H1 (cell line): Measurements from ENCODE around the gene COLEC12. TPM values are rescaled to one million over a fixed set of nuclear protein-coding genes. Genes with fewer than 3 reads are reported as not detected.

Source experiments
- CTCF ChIA-PET: fragments of 300-600 bp; sonication (Branson Sonifier 250); formaldehyde crosslinking; loops from one replicate; lab custom pipeline; 2021; ENCODE audit not compliant: partially characterized antibody; lab: Charles Lee
- POLR2A ChIA-PET: fragments of 300-600 bp; sonication (Branson Sonifier 250); formaldehyde crosslinking; loops from one replicate; lab custom pipeline; 2021; ENCODE audit warnings: inconsistent platforms; ENCODE audit not compliant: partially characterized antibody; lab: Charles Lee
- DNase-seq, 2 experiments: peaks; one replicate each; pipeline versions ENCODE4 v3.0.0 to v3.0.0-alpha.2; 2010 to 2022; ENCODE audit warnings: low spot score in 2 of 2, low read depth in 1 of 2, mixed read lengths in 1 of 2
- FAIRE-seq: peaks from 2 replicates; lab custom pipeline; 2011; peaks lifted over from hg19 to GRCh38; lab: Jason Lieb, UNC
- H2AFZ ChIP-seq: 2 replicates; pipeline ENCODE4 v1.8.1; 2012; ENCODE audit warnings: low read length, inconsistent platforms
- H2AK5ac ChIP-seq: 2 replicates; pipeline ENCODE4 v1.6.1; 2013; ENCODE audit warnings: low read depth, low read length
- H2BK120ac ChIP-seq: replicated peaks from 2 replicates; pipeline ENCODE3; 2013; ENCODE audit warnings: low read depth, low read length, inconsistent platforms
- H2BK12ac ChIP-seq: 2 replicates; pipeline ENCODE4 v1.6.1; 2013; ENCODE audit warnings: low read depth, low read length
- H2BK15ac ChIP-seq: 2 replicates; pipeline ENCODE4 v1.6.1; 2013; ENCODE audit warnings: low read length
- H2BK20ac ChIP-seq: 2 replicates; pipeline ENCODE4 v1.6.1; 2013; ENCODE audit warnings: low read length
- H2BK5ac ChIP-seq: 2 replicates; pipeline ENCODE4 v1.6.1; 2013; ENCODE audit warnings: low read depth, low read length
- H3K14ac ChIP-seq: 2 replicates; pipeline ENCODE4 v1.6.1; 2013; ENCODE audit warnings: inconsistent platforms; ENCODE audit not compliant: insufficient read length
- H3K18ac ChIP-seq: 2 replicates; pipeline ENCODE4 v1.6.1; 2013; ENCODE audit warnings: low read length; ENCODE audit errors: extremely low read depth
- H3K23ac ChIP-seq: 2 replicates; pipeline ENCODE4 v1.6.1; 2013; ENCODE audit warnings: inconsistent platforms; ENCODE audit not compliant: insufficient read length
- H3K23me2 ChIP-seq: 2 replicates; pipeline ENCODE4 v1.6.1; 2013; ENCODE audit warnings: low read depth, low read length
- H3K27ac ChIP-seq: 2 replicates; pipeline ENCODE4 v1.6.1; 2011; ENCODE audit warnings: low read depth, low read length, inconsistent platforms
- H3K27me3 ChIP-seq, 4 experiments: replicated peaks in 1 of 4; 1 replicate in 1 of 4; 2 replicates in 3 of 4; pipeline versions ENCODE4 v1.6.1 to v1.8.1; 2011 to 2013; ENCODE audit warnings: low read length in 3 of 4, mild to moderate bottlenecking in 3 of 4, inconsistent platforms in 2 of 4, mixed read lengths in 2 of 4, moderate library complexity in 1 of 4; ENCODE audit not compliant: control insufficient read depth in 3 of 4, insufficient read depth in 3 of 4; ENCODE audit errors: extremely low read depth in 1 of 4
- H3K36me3 ChIP-seq, 4 experiments: 2 replicates each; pipeline versions ENCODE4 v1.6.1 to v1.8.1; 2011 to 2013; ENCODE audit warnings: mild to moderate bottlenecking in 4 of 4, low read length in 3 of 4, moderate library complexity in 2 of 4, control low read depth in 1 of 4, inconsistent platforms in 1 of 4; ENCODE audit not compliant: insufficient read depth in 4 of 4, control insufficient read depth in 2 of 4
- H3K4ac ChIP-seq: replicated peaks from 2 replicates; pipeline ENCODE3; 2013; ENCODE audit warnings: low read length, low read depth, mixed read lengths, inconsistent platforms; ENCODE audit not compliant: insufficient read length
- H3K4me1 ChIP-seq, 4 experiments: replicated peaks in 1 of 4; 1 replicate in 1 of 4; 2 replicates in 3 of 4; pipeline versions ENCODE4 v1.6.1 to v1.8.1; 2011 to 2013; ENCODE audit warnings: low read length in 3 of 4, inconsistent platforms in 2 of 4, mixed read lengths in 1 of 4; ENCODE audit not compliant: insufficient read depth in 4 of 4, control insufficient read depth in 3 of 4
- H3K4me2 ChIP-seq, 2 experiments: 2 replicates each; pipeline versions ENCODE4 v1.6.1 to v1.8.1; 2011 to 2013; ENCODE audit warnings: low read depth in 2 of 2, low read length in 2 of 2, control low read depth in 1 of 2, inconsistent platforms in 1 of 2, mild to moderate bottlenecking in 1 of 2; ENCODE audit not compliant: insufficient read depth in 1 of 2
- H3K4me3 ChIP-seq, 4 experiments: fragments of 200-600, 300-600 bp in 1 of 4; sonication (generic), shearing (Covaris generic), sonication (Bioruptor Twin) in 1 of 4; 2 replicates each; pipeline versions ENCODE4 v1.5.1 to v1.8.1; 2011 to 2016; ENCODE audit warnings: low read length in 4 of 4, low read depth in 3 of 4, control low read depth in 2 of 4, inconsistent platforms in 2 of 4, mild to moderate bottlenecking in 2 of 4, mixed read lengths in 1 of 4, moderate library complexity in 1 of 4; ENCODE audit not compliant: insufficient read depth in 2 of 4; ENCODE audit errors: extremely low read depth in 1 of 4
- H3K56ac ChIP-seq: replicated peaks from 2 replicates; pipeline ENCODE3; 2013; ENCODE audit warnings: low read depth, mild to moderate bottlenecking, mixed read lengths, low read length, inconsistent platforms; ENCODE audit not compliant: insufficient read length
- H3K79me1 ChIP-seq: 2 replicates; pipeline ENCODE4 v1.6.1; 2013; ENCODE audit warnings: low read depth, low read length, control low read depth
- H3K79me2 ChIP-seq, 2 experiments: 2 replicates each; pipeline versions ENCODE4 v1.6.1 to v1.8.1; 2012 to 2013; ENCODE audit warnings: low read length in 2 of 2, mild to moderate bottlenecking in 2 of 2, inconsistent platforms in 1 of 2; ENCODE audit not compliant: insufficient read depth in 2 of 2, control insufficient read depth in 1 of 2
- H3K9ac ChIP-seq, 4 experiments: replicated peaks in 1 of 4; 1 replicate in 1 of 4; 2 replicates in 3 of 4; pipeline versions ENCODE4 v1.6.1 to v1.8.1; 2011 to 2013; ENCODE audit warnings: low read depth in 3 of 4, low read length in 3 of 4, control low read depth in 2 of 4, mild to moderate bottlenecking in 2 of 4, moderate library complexity in 2 of 4, inconsistent platforms in 1 of 4; ENCODE audit errors: extremely low read depth in 1 of 4
- H3K9me3 ChIP-seq, 2 experiments: 2 replicates each; pipeline versions ENCODE4 v1.6.1 to v1.8.1; 2012 to 2013; ENCODE audit warnings: mild to moderate bottlenecking in 2 of 2, moderate library complexity in 2 of 2, control low read depth in 1 of 2, inconsistent platforms in 1 of 2, low read depth in 1 of 2, low read length in 1 of 2, mixed read lengths in 1 of 2; ENCODE audit not compliant: insufficient read depth in 2 of 2
- H4K20me1 ChIP-seq, 2 experiments: replicated peaks in 1 of 2; 2 replicates each; pipeline versions ENCODE3 to v1.8.1; 2011 to 2013; ENCODE audit warnings: inconsistent platforms in 2 of 2, low read length in 2 of 2, mild to moderate bottlenecking in 1 of 2; ENCODE audit not compliant: insufficient read depth in 2 of 2, control insufficient read depth in 1 of 2
- H4K5ac ChIP-seq: 2 replicates; pipeline ENCODE4 v1.6.1; 2013; ENCODE audit warnings: low read length, low read depth, mixed read lengths, inconsistent platforms; ENCODE audit not compliant: insufficient read length
- H4K8ac ChIP-seq: 2 replicates; pipeline ENCODE4 v1.8.0; 2013; ENCODE audit warnings: mild to moderate bottlenecking, moderate library complexity, low read length, inconsistent platforms; ENCODE audit not compliant: insufficient read depth; ENCODE audit errors: extremely low read depth
- H4K91ac ChIP-seq: replicated peaks from 2 replicates; pipeline ENCODE3; 2013; ENCODE audit warnings: low read length, mixed read lengths, inconsistent platforms; ENCODE audit not compliant: insufficient read length
- CBX8 ChIP-seq: fragments of 300-800, 300-1000 bp; sonication (generic); IDR thresholded peaks from 2 replicates; pipeline ENCODE4 v1.7.1; 2016; ENCODE audit warnings: low read depth, low read length, borderline replicate concordance
- HDAC6 ChIP-seq: IDR thresholded peaks from one replicate; pipeline ENCODE4 v1.7.1; 2012; ENCODE audit warnings: low read depth, mild to moderate bottlenecking, inconsistent platforms, low read length, moderate library complexity
- JUN ChIP-seq: IDR thresholded peaks from 2 replicates; pipeline ENCODE4 v1.6.1; 2011; ENCODE audit warnings: low read depth, mild to moderate bottlenecking, improper control_type of control experiment, low read length
- KDM4A ChIP-seq: IDR thresholded peaks from one replicate; pipeline ENCODE4 v1.7.1; 2012; ENCODE audit warnings: low read depth, mild to moderate bottlenecking, moderate library complexity, low read length, inconsistent platforms; ENCODE audit not compliant: severe bottlenecking
- POLR2AphosphoS5 ChIP-seq: IDR thresholded peaks from 2 replicates; pipeline ENCODE4 v1.6.1; 2011; ENCODE audit warnings: low read depth, low read length
- RFX5 ChIP-seq: IDR thresholded peaks from 2 replicates; pipeline ENCODE4 v1.6.1; 2011; ENCODE audit warnings: low read depth, low read length, improper control_type of control experiment, borderline replicate concordance
- RNF2 ChIP-seq: fragments of 200-900, 300-1000 bp; sonication (generic); IDR thresholded peaks from 2 replicates; pipeline ENCODE4 v1.7.1; 2016; ENCODE audit warnings: borderline replicate concordance, low read depth, mild to moderate bottlenecking, antibody characterized with exemption, low read length; ENCODE audit not compliant: poor library complexity, severe bottlenecking; ENCODE audit errors: missing control alignments
- RXRA ChIP-seq: IDR thresholded peaks from 2 replicates; pipeline ENCODE4 v1.6.1; 2011; ENCODE audit warnings: low read depth, mild to moderate bottlenecking, low read length, moderate library complexity; ENCODE audit not compliant: insufficient read depth
- SP1 ChIP-seq: IDR thresholded peaks from 2 replicates; pipeline ENCODE4 v1.6.1; 2011; ENCODE audit warnings: low read depth, low read length
- TAF1 ChIP-seq: IDR thresholded peaks from 2 replicates; pipeline ENCODE4 v1.6.1; 2011; ENCODE audit warnings: mild to moderate bottlenecking, low read depth, low read length
- WGBS, 2 experiments: shearing (Covaris generic) in 1 of 2; methylation state at CpG; one replicate each; pipeline versions ENCODE4 v1.1.6 to v1.1.7; 2013 to 2015; ENCODE audit warnings: low lambda C conversion rate in 2 of 2, mixed read lengths in 2 of 2, inconsistent platforms in 1 of 2, low coverage in 1 of 2, missing lambda C conversion rate in 1 of 2; ENCODE audit not compliant: insufficient replicate concordance in 2 of 2, insufficient coverage in 1 of 2, insufficient read length in 1 of 2; ENCODE audit errors: extremely low coverage in 1 of 2, missing lambda C conversion rate in 1 of 2; 5-methylcytosine and 5-hydroxymethylcytosine counted together
- polyA plus RNA-seq, 7 experiments: library from polyadenylated mRNA; depleted of rRNA in 3 of 7; stranded (reverse) in 5 of 7; unstranded in 2 of 7; fragments of >200 nt in 5 of 7; fragments of 200-250 nt in 2 of 7; gene quantifications; 1 replicate in 5 of 7; 2 replicates in 1 of 7; 4 replicates in 1 of 7; pipeline versions ENCODE4 v1.2.1 to v1.2.3, GENCODE V29; 2011 to 2013; ENCODE audit warnings: missing spikeins in 2 of 7, mixed read lengths in 2 of 7
- total RNA-seq: library from RNA; stranded (reverse); fragmentation: NEBNext Ultra II Directional; extraction: Animal tissue kit (Norgen Biotek cat#: 25700); gene quantifications from 2 replicates; pipeline ENCODE4 v1.2.1, GENCODE V29; 2021
- TF ChIP-seq, protein P1 (sequence below): IDR thresholded peaks from 2 replicates; pipeline ENCODE4 v1.6.1; 2011; ENCODE audit warnings: low read depth, mild to moderate bottlenecking, low read length; ENCODE audit not compliant: insufficient read depth

COLEC12 gene
- total and polyA plus RNA-seq, 2 of the 8 experiments (the other 6 are each of a cell fraction or from before 2014, with no cell fraction given): 0.44 to 2.3 TPM

DNA sequence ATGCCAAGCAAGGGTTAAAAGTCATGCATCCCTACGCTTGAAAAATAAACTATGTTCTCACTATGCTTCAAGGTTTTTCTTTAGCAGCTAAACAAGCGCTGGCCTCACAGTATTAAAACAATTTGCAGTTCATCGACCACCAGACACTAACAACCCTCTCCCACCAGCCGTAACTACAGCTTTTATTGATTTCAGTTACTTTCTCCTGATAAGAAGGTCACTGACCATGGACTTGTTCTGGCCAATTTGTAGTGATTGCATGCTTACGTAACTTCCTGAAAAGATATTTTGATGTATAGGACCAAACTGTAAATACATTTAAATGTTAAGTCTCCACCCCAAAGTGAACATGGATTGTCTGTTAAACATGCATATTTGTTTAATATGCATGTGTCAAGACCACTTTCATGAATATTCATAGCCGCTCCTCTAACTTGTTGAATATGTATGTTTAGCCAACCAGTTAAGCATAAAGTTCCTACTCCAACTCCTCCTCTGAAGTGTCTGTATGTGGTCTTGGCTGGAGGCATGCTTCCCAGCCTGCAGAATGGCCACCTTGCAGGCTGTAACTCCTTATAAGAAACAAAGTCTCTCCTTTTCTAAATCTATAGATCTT, 230.9 kb downstream of the COLEC12 start:
- peak overlapping the region; percentile 84 to 94; a peak in 2 of 4 replicates for H3K4me2 ChIP-seq
- H3K23me2 ChIP-seq: peaks cover 5% of the 10 kb centered on the region
- no peak overlapping the region for H2BK15ac ChIP-seq
- H3K27ac ChIP-seq: no peak overlapping the region
- peaks cover 2% of the 10 kb centered on the region; the same call in 1 of the 2 replicates for H3K79me1 ChIP-seq
- no peak overlapping the region for H2AFZ ChIP-seq
- H2BK20ac ChIP-seq: no peak overlapping the region
- H3K36me3 ChIP-seq: peaks cover 0 to 7% (median 5%) of the 10 kb centered on the region in 4 experiments; a peak in 6 of 8 replicates
- no peak overlapping the region for H3K9ac ChIP-seq
- H4K5ac ChIP-seq: no peak overlapping the region
- no peak overlapping the region for H3K18ac ChIP-seq
- ChIA-PET POLR2A (interaction anchor here (2.4 kb wide), 1 partner anchor 14 kb away, joined by 8 read pairs; no protein-coding TSS in a partner anchor), CTCF (interaction anchor here (1.2 to 1.6 kb wide), 2 partner anchors 19 to 354 kb away, joined by 3 read pairs; no protein-coding TSS in a partner anchor)
- H3K14ac ChIP-seq: no peak overlapping the region
- no peak overlapping the region for H3K56ac ChIP-seq
- no peak overlapping the region for H3K23ac ChIP-seq
- H3K4me3 ChIP-seq: peak overlapping the region in 1 of 4 experiments; percentile 92; a peak in 1 of 8 replicates
- H3K27me3 ChIP-seq: peaks cover 0 to 1% (median 0%) of the 10 kb centered on the region in 4 experiments; a peak in 1 of 7 replicates
- H3K79me2 ChIP-seq: peaks cover 5 to 27% of the 10 kb centered on the region in 2 experiments; a peak in 3 of 4 replicates
- H3K9me3 ChIP-seq: no peaks in the 10 kb centered on the region
- H2BK12ac ChIP-seq: no peak overlapping the region
- FAIRE-seq (no peak), DNase-seq (no peak)
- H3K4ac ChIP-seq: no peak overlapping the region
- no peak overlapping the region for H2BK5ac ChIP-seq
- WGBS, 2 experiments: 85% methylated on average over 6 of the region's 6 CpGs; no CpG with 5 or more reads in 1 of the 2 experiments
- no peak overlapping the region for H4K8ac ChIP-seq
- H4K91ac ChIP-seq: no peak overlapping the region
- no peaks in the 10 kb centered on the region for H4K20me1 ChIP-seq
- no peak overlapping the region for H2AK5ac ChIP-seq
- H3K4me1 ChIP-seq: peaks cover 0 to 3% (median 3%) of the 10 kb centered on the region in 4 experiments; a peak in 6 of 7 replicates
- no peak overlapping the region for H2BK120ac ChIP-seq
- TF ChIP-seq POLR2AphosphoS5 (no peak), JUN (no peak), HDAC6 (no peak), SP1 (no peak), KDM4A (no peak), RFX5 (no peak), TAF1 (no peak), RNF2 (no peak), RXRA (no peak), CBX8 (no peak)
- TF ChIP-seq, protein P1, sequence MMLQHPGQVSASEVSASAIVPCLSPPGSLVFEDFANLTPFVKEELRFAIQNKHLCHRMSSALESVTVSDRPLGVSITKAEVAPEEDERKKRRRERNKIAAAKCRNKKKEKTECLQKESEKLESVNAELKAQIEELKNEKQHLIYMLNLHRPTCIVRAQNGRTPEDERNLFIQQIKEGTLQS: no peak
